Muscle layer of colon (tissue), 2 donors: ENCODE data around the gene SLBP.

ENCODE experiments used
- H3K27ac ChIP-seq: one replicate; pipeline ENCODE4 v1.7.0; 2013; ENCODE audit warnings: low read depth, mild to moderate bottlenecking, low read length, moderate library complexity
- H3K27me3 ChIP-seq, 2 donors: one replicate each; pipeline ENCODE4 v1.7.0; 2013; ENCODE audit warnings: low read length in 2 of 2, mild to moderate bottlenecking in 2 of 2; ENCODE audit not compliant: insufficient read depth in 2 of 2, control insufficient read depth in 1 of 2
- H3K36me3 ChIP-seq: one replicate; pipeline ENCODE4 v1.7.0; 2013; ENCODE audit warnings: mild to moderate bottlenecking, low read length; ENCODE audit not compliant: insufficient read depth
- H3K4me1 ChIP-seq: one replicate; pipeline ENCODE4 v1.7.0; 2013; ENCODE audit warnings: mild to moderate bottlenecking, low read length; ENCODE audit not compliant: insufficient read depth
- H3K4me3 ChIP-seq, 2 donors: one replicate each; pipeline ENCODE4 v1.7.0; 2013; ENCODE audit warnings: low read length in 2 of 2, low read depth in 1 of 2, mild to moderate bottlenecking in 1 of 2, moderate library complexity in 1 of 2
- H3K9ac ChIP-seq: one replicate; pipeline ENCODE4 v1.7.0; 2013; ENCODE audit warnings: low read length
- H3K9me3 ChIP-seq: one replicate; pipeline ENCODE4 v1.7.0; 2013; ENCODE audit warnings: mild to moderate bottlenecking, low read length
- donor health status: abdominal sarcoma.
- donor health status: Adenocarcinoma of cecum.

SLBP gene

GRCh38 chr4:1712216-1713002, at the start of gene SLBP:
TSS of gene SLBP (minus strand) at chr4:1712319. CDS start at chr4:1712188, 131 bp downstream.
- H3K27me3 ChIP-seq: no peaks in the 10 kb centered on the region
- H3K36me3 ChIP-seq: peaks cover 6% of the 10 kb centered on the region
- peaks cover 29% of the 10 kb centered on the region for H3K4me1 ChIP-seq
- no peaks in the 10 kb centered on the region for H3K9me3 ChIP-seq
- H3K4me3 ChIP-seq: peak within 1 kb of the TSS; percentile 91
- peak within 1 kb of the TSS; percentile 93 for H3K27ac ChIP-seq
- H3K9ac ChIP-seq: peak within 1 kb of the TSS; percentile 92

DNA sequence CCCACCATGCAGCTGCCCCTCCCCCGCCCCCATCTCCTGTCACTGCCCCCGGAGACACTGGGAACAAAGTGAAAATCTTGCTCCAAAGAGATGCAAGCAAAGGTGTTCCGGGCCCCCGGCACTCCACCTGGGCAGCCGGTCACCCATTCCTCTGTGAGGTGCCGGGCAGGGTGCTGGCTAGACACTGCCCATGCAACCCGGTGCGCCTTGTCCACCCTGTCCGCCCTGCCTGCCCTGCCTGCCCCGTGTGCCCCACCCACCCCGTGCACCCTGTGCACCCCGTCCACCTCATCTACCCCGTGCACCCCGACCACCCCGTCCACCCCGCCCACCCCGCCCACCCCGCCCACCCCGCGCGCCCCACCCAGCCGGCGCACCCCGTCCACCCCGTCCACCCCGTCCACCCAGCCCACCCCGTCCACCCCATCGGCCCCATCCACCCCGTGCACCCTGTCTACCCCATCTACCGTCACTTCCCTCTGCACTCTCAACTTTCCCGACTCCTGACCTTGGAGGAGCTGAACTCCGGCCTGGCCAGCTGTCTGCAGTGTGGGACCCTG, 49.1 kb upstream of the SLBP start:
- H3K27ac ChIP-seq: no peak overlapping the region

GRCh38 chr4:1760521-1761071, 48.5 kb upstream of the SLBP start:
- Histone ChIP-seq H3K9ac (no peak overlapping the region), H3K27ac (no peak overlapping the region), H3K4me1 (peaks cover 8% of the 10 kb centered on the region), H3K36me3 (no peaks in the 10 kb centered on the region), H3K4me3 (no peak overlapping the region), H3K9me3 (no peaks in the 10 kb centered on the region), H3K27me3 (peaks cover 0 to 4% of the 10 kb centered on the region in 2 donors)

More for the DNA sequence above, 49.1 kb upstream of the SLBP start:
- Histone ChIP-seq H3K9ac (no peak overlapping the region), H3K9me3 (no peaks in the 10 kb centered on the region), H3K4me1 (peaks cover 8% of the 10 kb centered on the region), H3K4me3 (no peak overlapping the region), H3K27me3 (peaks cover 0 to 6% of the 10 kb centered on the region in 2 donors), H3K36me3 (no peaks in the 10 kb centered on the region)

DNA sequence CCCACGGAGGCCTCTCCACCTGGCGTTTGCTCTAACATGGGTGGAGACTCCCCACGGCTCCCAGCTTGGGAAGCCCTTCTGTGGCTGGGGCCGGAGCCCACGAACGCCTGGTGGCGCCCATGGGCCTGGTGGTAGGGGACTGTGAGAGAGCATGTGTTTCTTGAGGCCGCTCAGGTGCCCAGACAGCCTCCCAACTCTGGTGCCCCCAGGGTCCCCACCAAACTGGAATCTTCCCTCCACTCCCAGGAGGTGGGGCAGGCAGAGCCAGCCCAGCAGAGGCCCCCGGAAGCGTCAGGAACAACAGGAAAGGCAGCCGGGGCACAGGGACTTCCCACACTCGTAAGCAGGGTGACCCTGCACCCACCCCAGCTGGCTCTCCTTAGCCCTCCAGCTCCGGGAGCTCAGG, 47.7 kb upstream of the SLBP start:
- Histone ChIP-seq H3K4me1 (peaks cover 8% of the 10 kb centered on the region), H3K27ac (no peak overlapping the region), H3K36me3 (no peaks in the 10 kb centered on the region), H3K9me3 (no peaks in the 10 kb centered on the region), H3K4me3 (no peak overlapping the region), H3K27me3 (peaks cover 0 to 4% of the 10 kb centered on the region in 2 donors), H3K9ac (no peak overlapping the region)

DNA sequence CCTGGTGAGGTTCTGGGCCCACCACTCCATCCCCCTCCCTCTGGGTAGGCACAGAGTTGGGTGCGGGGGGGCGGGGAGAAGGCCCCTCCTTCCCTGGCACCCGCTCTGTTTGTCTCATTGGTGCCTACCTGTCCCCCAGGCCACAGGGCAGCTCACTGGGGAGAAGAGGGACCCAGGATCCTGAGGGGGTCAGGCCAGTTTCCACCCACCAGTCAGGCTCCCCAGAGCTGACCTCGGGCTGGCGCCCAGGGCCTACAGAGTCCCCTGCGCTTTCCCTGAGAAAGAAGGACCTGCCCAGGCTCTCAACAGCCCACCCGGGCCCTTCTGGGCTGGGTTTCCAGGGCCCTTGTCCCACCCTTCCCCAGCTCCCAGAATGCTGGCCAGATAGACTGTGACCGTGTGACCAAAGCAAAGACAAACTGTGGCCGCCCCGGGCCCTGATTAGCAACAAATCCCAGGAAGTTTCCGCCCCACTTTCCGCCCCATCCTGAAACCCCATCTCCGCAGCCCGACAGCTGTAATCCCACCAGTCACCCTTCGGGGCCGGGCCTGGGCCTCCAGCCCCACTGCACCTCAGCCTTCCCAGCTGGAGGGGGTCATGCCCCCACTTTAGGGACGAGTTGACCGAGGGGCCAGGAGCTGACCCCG, 47.2 kb upstream of the SLBP start:
- Histone ChIP-seq H3K4me1 (peaks cover 7% of the 10 kb centered on the region), H3K27me3 (peaks cover 0 to 4% of the 10 kb centered on the region in 2 donors), H3K4me3 (no peak overlapping the region), H3K9ac (no peak overlapping the region), H3K36me3 (no peaks in the 10 kb centered on the region), H3K27ac (no peak overlapping the region), H3K9me3 (no peaks in the 10 kb centered on the region)

DNA sequence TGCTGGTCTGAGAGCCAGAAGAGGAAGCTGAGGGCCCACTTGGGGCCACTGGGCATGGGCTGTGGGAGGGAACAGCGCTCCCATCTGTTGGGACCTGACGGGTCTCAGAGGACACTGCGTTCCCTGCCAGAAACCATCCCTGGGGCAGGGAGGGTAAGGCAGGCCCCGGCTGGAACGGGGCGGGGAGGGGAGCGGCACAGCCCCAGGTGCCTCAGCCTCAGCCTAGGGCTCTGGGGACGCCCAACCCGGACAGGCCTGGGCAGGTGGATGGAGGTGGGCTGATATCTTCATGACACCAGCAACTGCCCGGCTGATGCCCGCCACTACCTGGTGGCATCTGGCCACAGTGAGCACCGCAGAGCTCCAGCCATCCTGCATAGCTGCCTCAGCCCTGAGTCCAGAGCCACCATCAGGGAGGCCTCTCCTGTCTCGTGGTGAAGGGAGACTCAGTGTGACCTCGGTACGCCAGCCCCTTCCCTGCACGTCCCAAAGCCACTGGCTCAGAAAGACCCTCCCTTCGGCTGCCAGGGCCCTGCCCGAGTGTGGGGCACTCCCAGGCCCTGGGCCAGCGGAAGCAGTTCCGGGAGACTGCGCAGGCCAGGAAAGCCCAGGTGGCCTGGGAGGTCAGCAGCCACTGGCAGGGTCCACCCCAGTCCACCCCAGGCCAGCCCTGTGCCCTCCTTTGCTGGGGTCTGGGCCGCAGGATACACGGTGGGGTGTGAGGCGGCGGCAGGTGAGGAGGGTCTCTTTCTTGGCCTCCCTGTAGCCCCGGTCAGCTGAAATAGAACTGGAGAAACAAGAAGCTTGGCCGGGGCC, 46.4 kb upstream of the SLBP start:
- no peaks in the 10 kb centered on the region for H3K36me3 ChIP-seq
- no peak overlapping the region for H3K4me3 ChIP-seq

DNA sequence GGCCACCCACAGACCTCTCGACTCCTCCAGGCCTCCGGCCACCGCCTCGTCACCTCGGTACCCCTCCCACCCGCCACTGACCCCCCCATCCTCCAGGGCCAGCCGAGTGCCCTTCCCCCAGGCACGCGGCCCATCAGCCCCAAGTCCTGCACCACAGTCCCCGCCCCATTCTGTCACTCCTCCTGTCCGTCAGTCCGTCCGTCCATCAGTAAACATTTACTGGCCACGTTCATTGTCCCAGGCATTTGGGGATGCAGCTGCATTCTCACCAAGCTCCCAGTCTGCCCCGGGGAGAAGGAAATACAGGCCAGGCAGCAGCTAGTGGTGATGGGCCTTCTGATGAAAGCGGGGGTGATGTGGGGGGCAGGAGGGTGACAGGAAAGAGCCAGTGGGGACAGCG, 45.7 kb upstream of the SLBP start:
- no peak overlapping the region for H3K27ac ChIP-seq
- peaks cover 0 to 4% of the 10 kb centered on the region in 2 donors for H3K27me3 ChIP-seq
- no peak overlapping the region for H3K4me3 ChIP-seq
- H3K9ac ChIP-seq: no peak overlapping the region
- no peaks in the 10 kb centered on the region for H3K9me3 ChIP-seq
- H3K36me3 ChIP-seq: no peaks in the 10 kb centered on the region
- no peaks in the 10 kb centered on the region for H3K4me1 ChIP-seq

More for the DNA sequence above, 46.4 kb upstream of the SLBP start:
- Histone ChIP-seq H3K9ac (no peak overlapping the region), H3K27ac (no peak overlapping the region), H3K4me1 (no peaks in the 10 kb centered on the region), H3K27me3 (peaks cover 0 to 4% of the 10 kb centered on the region in 2 donors), H3K9me3 (no peaks in the 10 kb centered on the region)

DNA sequence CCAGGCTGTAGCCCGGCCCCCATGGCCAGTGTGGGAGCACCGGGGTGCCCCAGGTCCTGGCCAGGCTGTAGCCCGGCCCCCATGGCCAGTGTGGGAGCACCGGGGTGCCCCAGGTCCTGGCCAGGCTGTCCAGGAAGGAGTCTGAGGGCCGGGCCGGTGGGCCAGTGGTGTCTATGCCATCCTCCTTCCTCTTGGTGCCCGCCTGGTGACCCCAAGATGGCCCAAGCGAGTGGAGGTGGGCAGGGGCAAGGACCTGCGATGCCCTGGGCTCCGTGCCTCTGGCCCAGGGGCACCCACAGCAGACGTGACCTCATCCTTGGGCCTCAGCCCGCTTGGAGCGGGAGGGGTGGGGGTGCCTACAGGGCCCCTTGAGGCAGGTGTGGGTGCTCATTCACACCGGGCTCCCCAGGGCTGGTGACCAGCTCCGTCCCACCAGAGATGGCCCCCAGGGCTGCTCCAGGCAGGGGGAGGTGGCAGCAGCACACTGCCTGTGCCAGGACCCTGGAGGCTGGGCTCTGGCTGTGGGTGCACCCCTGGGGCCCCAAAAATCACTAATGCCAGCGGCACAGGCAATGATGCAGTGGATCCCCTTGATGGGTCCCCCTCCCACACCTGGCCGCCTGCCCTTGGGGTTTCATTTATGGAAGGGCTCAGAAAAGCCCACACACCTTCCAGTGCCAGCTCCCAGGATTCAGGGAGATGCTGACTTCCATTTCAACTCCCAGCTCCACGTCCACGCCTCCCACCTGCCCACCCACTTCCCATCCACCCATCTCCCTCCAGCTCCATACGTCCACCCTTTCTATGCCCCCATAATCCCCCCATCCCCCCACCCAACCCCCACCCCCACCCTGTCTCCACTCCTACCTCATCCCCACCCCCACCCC, 45.0 kb upstream of the SLBP start:
- Histone ChIP-seq H3K27me3 (peaks cover 0 to 3% of the 10 kb centered on the region in 2 donors), H3K4me3 (no peak overlapping the region), H3K4me1 (no peaks in the 10 kb centered on the region), H3K9me3 (no peaks in the 10 kb centered on the region), H3K27ac (no peak overlapping the region), H3K36me3 (no peaks in the 10 kb centered on the region), H3K9ac (no peak overlapping the region)

DNA sequence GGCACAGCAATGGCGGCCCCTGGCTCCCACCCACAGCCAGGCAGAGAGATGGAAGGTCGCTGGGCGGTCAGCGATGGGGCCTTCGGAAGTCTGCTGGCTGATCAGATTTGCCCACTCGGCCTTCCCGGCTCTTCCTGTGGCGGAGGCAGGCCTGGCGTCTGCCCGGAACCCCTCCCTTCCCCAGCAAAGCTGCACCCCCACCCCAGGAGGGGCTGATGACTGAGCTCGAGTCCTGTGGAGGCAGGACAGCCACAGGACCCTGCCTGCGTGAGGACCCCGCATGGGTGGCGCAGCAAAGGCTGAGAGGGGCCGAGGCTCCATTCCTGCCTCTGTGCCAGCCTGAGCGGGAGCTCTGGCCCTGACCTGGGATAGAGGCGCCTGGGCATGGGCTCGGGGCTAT, 44.0 kb upstream of the SLBP start:
- Histone ChIP-seq H3K27me3 (peaks cover 0 to 5% of the 10 kb centered on the region in 2 donors), H3K9me3 (no peaks in the 10 kb centered on the region), H3K4me3 (no peak overlapping the region), H3K36me3 (no peaks in the 10 kb centered on the region), H3K9ac (no peak overlapping the region), H3K27ac (no peak overlapping the region), H3K4me1 (no peaks in the 10 kb centered on the region)

GRCh38 chr4:1755297-1755696, 43.2 kb upstream of the SLBP start:
- H3K36me3 ChIP-seq: no peaks in the 10 kb centered on the region
- H3K27ac ChIP-seq: no peak overlapping the region
- no peak overlapping the region for H3K4me3 ChIP-seq
- H3K4me1 ChIP-seq: no peaks in the 10 kb centered on the region
- H3K27me3 ChIP-seq: peaks cover 0 to 6% of the 10 kb centered on the region in 2 donors
- H3K9me3 ChIP-seq: no peaks in the 10 kb centered on the region
- no peak overlapping the region for H3K9ac ChIP-seq
